Measurements from ENCODE around the gene MTFR1L. TPM values are rescaled to one million over a fixed set of nuclear protein-coding genes. Genes with fewer than 3 reads are reported as not detected.

MTFR1L gene
- total and polyA plus RNA-seq, 9 of the 15 experiments (the other 6 are each of a cell fraction or from before 2014, with no cell fraction given) = 41.4 to 98.5 (median 53.7) TPM

DNA sequence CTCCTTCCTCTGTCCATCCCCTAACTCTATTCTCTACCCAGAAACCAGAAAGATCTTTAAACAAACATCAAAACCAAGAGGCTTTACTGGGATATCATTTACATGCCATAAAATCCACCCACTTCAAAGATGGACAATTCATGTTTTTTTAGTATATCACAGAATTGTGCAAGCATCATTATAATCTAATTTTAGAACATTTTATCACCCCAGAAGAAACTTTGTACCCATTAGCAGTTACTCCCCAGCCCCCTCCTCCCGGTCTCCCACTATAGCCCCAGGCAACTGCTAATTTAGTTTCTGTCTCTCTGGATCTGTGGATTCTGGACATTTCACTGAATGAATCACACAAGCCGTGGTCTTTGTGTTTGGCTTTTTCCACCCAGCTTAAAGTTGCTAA is 24.5 kb upstream of the MTFR1L start:
- no peak overlapping the region for H3K4me2 ChIP-seq (ENCODE audit: insufficient read depth, low read length)
- ATAC-seq = no peak
- H3K79me2 ChIP-seq (ENCODE audit: control insufficient read depth, insufficient read depth, low read length) = no peaks in the 10 kb centered on the region
- in situ Hi-C loops (cut with MboI) = loop anchor here (5.0 kb wide), 1 partner anchor 183 kb away; no protein-coding TSS in a partner anchor
- WGBS (ENCODE audit: insufficient coverage, low coverage, missing lambda C conversion rate) = 16% methylated on average over 2 of the region's 2 CpGs
- no peak for FAIRE-seq
- intact Hi-C loops (cut with micrococcal nuclease) = loop anchor here (5.0 to 10.0 kb wide), 3 partner anchors 50 to 253 kb away; partner anchors contain the start of gene LDLRAP1
- no peak for DNase-seq (ENCODE audit: extremely low read depth in 1 of 4, low spot score in 3 of 4)
- H3K9me1 ChIP-seq (ENCODE audit: control insufficient read depth, insufficient read depth, low read length) = no peaks in the 10 kb centered on the region
- H4K20me1 ChIP-seq (replicated peaks; ENCODE audit: control insufficient read depth, insufficient read depth, low read length) = no peaks in the 10 kb centered on the region
- H3K36me3 ChIP-seq (ENCODE audit: control insufficient read depth, insufficient read depth, low read length) = no peaks in the 10 kb centered on the region
- H3K4me1 ChIP-seq (replicated peaks in 1 of 2; ENCODE audit: control insufficient read depth in 2 of 2, insufficient read depth in 2 of 2, low read length in 2 of 2) = peaks cover 2 to 10% of the 10 kb centered on the region in 2 experiments; a peak in 3 of 5 replicates
- H3K9ac ChIP-seq (ENCODE audit: insufficient read depth in 1 of 2, low read depth in 2 of 2, low read length in 2 of 2) = no peak overlapping the region
- TF ChIP-seq SREBF1 (IDR thresholded peaks at IDR 0.05; ENCODE audit: borderline replicate concordance, low read depth, low read length) = no peak
- TF ChIP-seq ZNF766 (CRISPR knock-in tag; conservative IDR thresholded peaks at IDR 0.05) = no peak
- no peak for TF ChIP-seq NFRKB (IDR thresholded peaks at IDR 0.05; ENCODE audit: low read depth)
- TF ChIP-seq SIRT6 (IDR thresholded peaks at IDR 0.05; ENCODE audit: low read depth, low read length) = no peak
- TF ChIP-seq VEZF1 (CRISPR knock-in tag; IDR thresholded peaks at IDR 0.05) = no peak
- TF ChIP-seq ZFP91 (CRISPR knock-in tag; IDR thresholded peaks at IDR 0.05) = no peak
- TF ChIP-seq DDX20 (tag; IDR thresholded peaks at IDR 0.05; ENCODE audit: low read depth) = no peak
- H3K27me3 ChIP-seq (ENCODE audit: control insufficient read depth in 2 of 2, insufficient read depth in 2 of 2, low read length in 2 of 2) = peaks cover 26 to 54% of the 10 kb centered on the region in 2 experiments
- POLR2A ChIA-PET = interaction anchor here (0.7 to 0.8 kb wide), 2 partner anchors 10 to 14 kb away, joined by 3 read pairs; no protein-coding TSS in a partner anchor
- H3K27ac ChIP-seq (ENCODE audit: extremely low read depth, low read depth, low read length) = no peak overlapping the region
- no peaks in the 10 kb centered on the region for H3K9me3 ChIP-seq (replicated peaks; ENCODE audit: control insufficient read depth, insufficient read depth, low read depth, low read length)
- H2AFZ ChIP-seq (ENCODE audit: low read depth, low read length) = no peak overlapping the region
- no peak overlapping the region for H3K4me3 ChIP-seq
- CTCF ChIA-PET (ENCODE audit: low intra/inter-chr PET ratio) = interaction anchor here (3.3 kb wide), 1 partner anchor 186 kb away, joined by 15 read pairs; no protein-coding TSS in a partner anchor
- BruUV-seq (replicated peaks) = no TSS peak
